Endodermal cell (in vitro differentiated cells): ENCODE measurements around the gene FKBP15. TPM values are rescaled to one million over a fixed set of nuclear protein-coding genes. Genes with fewer than 3 reads are reported as not detected.
"Not testable (repeated sequence)": the region's sequence is repeated elsewhere in the genome, so short reads cannot be mapped to it uniquely, and the experiment has no call there.

Source experiments
- DNase-seq: peaks from one replicate; pipeline ENCODE4 v3.0.0-alpha.2; 2017
- H3K27ac ChIP-seq: 2 replicates; pipeline ENCODE4 v1.5.1; 2013; ENCODE audit warnings: mild to moderate bottlenecking, low read depth, low read length, moderate library complexity
- H3K27me3 ChIP-seq: 2 replicates; pipeline ENCODE4 v1.6.1; 2013; ENCODE audit warnings: mild to moderate bottlenecking, low read length, moderate library complexity; ENCODE audit not compliant: insufficient read depth, control insufficient read depth, poor library complexity, severe bottlenecking
- H3K36me3 ChIP-seq: 2 replicates; pipeline ENCODE4 v1.7.0; 2013; ENCODE audit warnings: mild to moderate bottlenecking, low read length, moderate library complexity; ENCODE audit not compliant: control insufficient read depth, insufficient read depth
- H3K4me1 ChIP-seq: one replicate; pipeline ENCODE4 v1.7.0; 2013; ENCODE audit warnings: low read length; ENCODE audit not compliant: control insufficient read depth, insufficient read depth
- H3K4me3 ChIP-seq: 2 replicates; pipeline ENCODE4 v1.5.1; 2013; ENCODE audit warnings: mild to moderate bottlenecking, low read length, moderate library complexity
- H3K9ac ChIP-seq: 2 replicates; pipeline ENCODE4 v1.6.1; 2013; ENCODE audit warnings: mild to moderate bottlenecking, low read length, moderate library complexity; ENCODE audit not compliant: poor library complexity, severe bottlenecking; ENCODE audit errors: extremely low read depth
- H3K9me3 ChIP-seq: 2 replicates; pipeline ENCODE4 v1.6.1; 2013; ENCODE audit warnings: mild to moderate bottlenecking, low read length, moderate library complexity; ENCODE audit not compliant: control insufficient read depth
- H3K27ac Mint-ChIP-seq: 2 replicates; pipeline ENCODE4 v1.8.0; 2020; ENCODE audit warnings: mixed read lengths
- H3K27me3 Mint-ChIP-seq: 2 replicates; pipeline ENCODE4 v1.8.0; 2021; ENCODE audit warnings: mild to moderate bottlenecking, mixed read lengths; ENCODE audit not compliant: insufficient read depth
- H3K36me3 Mint-ChIP-seq: 2 replicates; pipeline ENCODE4 v1.8.0; 2020; ENCODE audit warnings: low read depth, mixed read lengths
- H3K4me1 Mint-ChIP-seq: 2 replicates; pipeline ENCODE4 v1.8.0; 2020; ENCODE audit warnings: mixed read lengths
- H3K4me3 Mint-ChIP-seq: 2 replicates; pipeline ENCODE4 v1.8.0; 2020; ENCODE audit warnings: mild to moderate bottlenecking, moderate library complexity, mixed read lengths
- H3K9me3 Mint-ChIP-seq: 2 replicates; pipeline ENCODE4 v1.8.0; 2020; ENCODE audit warnings: mild to moderate bottlenecking, mixed read lengths
- CTCF ChIP-seq: fragments of 200-600 bp; sonication (generic); conservative IDR thresholded peaks from 2 replicates; pipeline ENCODE4 v1.5.0; 2021; ENCODE audit warnings: antibody characterized with exemption, mild to moderate bottlenecking
- WGBS, 2 experiments: methylation state at CpG; one replicate each; pipeline versions ENCODE4 v1.1.5 to v1.1.7; 2013; ENCODE audit warnings: missing lambda C conversion rate in 2 of 2, mixed read lengths in 1 of 2; ENCODE audit not compliant: insufficient coverage in 1 of 2, insufficient read length in 1 of 2; 5-methylcytosine and 5-hydroxymethylcytosine counted together
- total RNA-seq, 2 donors: library from RNA; stranded (reverse); fragmentation: NEBNext Ultra II Directional in 1 of 2; extraction: Animal tissue kit (Norgen Biotek cat#: 25700) in 1 of 2; gene quantifications; 2 replicates in 1 of 2; 3 replicates in 1 of 2; pipeline ENCODE4 v1.2.1, GENCODE V29; 2021

Gene FKBP15
- total RNA-seq, 2 donors from 2014 or later: 17.1 to 19.6 TPM

- no peak overlapping the region for H3K27ac Mint-ChIP-seq
- Histone ChIP-seq H3K27ac (no peak overlapping the region), H3K27me3 (no peaks in the 10 kb centered on the region), H3K4me3 (no peak overlapping the region), H3K9ac (no peak overlapping the region), H3K4me1 (no peaks in the 10 kb centered on the region), H3K9me3 (no peaks in the 10 kb centered on the region), H3K36me3 (no peaks in the 10 kb centered on the region)
- no peak for TF ChIP-seq CTCF
- H3K36me3 Mint-ChIP-seq: no peaks in the 10 kb centered on the region
- no peaks in the 10 kb centered on the region for H3K4me1 Mint-ChIP-seq
- WGBS, 2 experiments: 94 to 96% methylated on average over 8 to 10 of the region's 10 CpGs
- H3K27me3 Mint-ChIP-seq: no peaks in the 10 kb centered on the region
- no peak for DNase-seq
- H3K9me3 Mint-ChIP-seq: no peaks in the 10 kb centered on the region
- no peak overlapping the region for H3K4me3 Mint-ChIP-seq
Observed at GRCh38 chr9:113238202-113238858, 17.3 kb upstream of the FKBP15 start.

- no peaks in the 10 kb centered on the region for H3K9me3 Mint-ChIP-seq
- no peak overlapping the region for H3K27ac Mint-ChIP-seq
- Histone ChIP-seq H3K9ac (no peak overlapping the region), H3K36me3 (no peaks in the 10 kb centered on the region), H3K4me1 (no peaks in the 10 kb centered on the region), H3K9me3 (no peaks in the 10 kb centered on the region), H3K4me3 (no peak overlapping the region), H3K27me3 (no peaks in the 10 kb centered on the region), H3K27ac (no peak overlapping the region)
- no peaks in the 10 kb centered on the region for H3K36me3 Mint-ChIP-seq
- 94 to 95% methylated on average over 4 of the region's 4 CpGs for WGBS, 2 experiments
- no peaks in the 10 kb centered on the region for H3K4me1 Mint-ChIP-seq
- no peaks in the 10 kb centered on the region for H3K27me3 Mint-ChIP-seq
- H3K4me3 Mint-ChIP-seq: no peak overlapping the region
- DNase-seq: no peak
- no peak for TF ChIP-seq CTCF
Observed at GRCh38 chr9:113237026-113237425, 15.9 kb upstream of the FKBP15 start.

- H3K4me1 ChIP-seq, H3K36me3 Mint-ChIP-seq, H3K27me3 ChIP-seq, H3K27ac Mint-ChIP-seq, H3K27ac ChIP-seq, H3K9me3 ChIP-seq, H3K9me3 Mint-ChIP-seq, DNase-seq, H3K4me3 Mint-ChIP-seq, H3K4me3 ChIP-seq, H3K27me3 Mint-ChIP-seq, H3K36me3 ChIP-seq, H3K4me1 Mint-ChIP-seq, H3K9ac ChIP-seq: not testable (repeated sequence)
- WGBS, 2 experiments: 94 to 96% methylated on average over 9 to 10 of the region's 10 CpGs
Observed at GRCh38 chr9:113235701-113236255, 14.7 kb upstream of the FKBP15 start.
